HG02870 (cell line): ENCODE results near the gene LATS2.
"Not testable (repeated sequence)": the region's sequence is repeated elsewhere in the genome, so short reads cannot be mapped to it uniquely, and the experiment has no call there.

Experiments used
- ATAC-seq: cut with Tn5 transposase; IDR thresholded peaks from one replicate; pipeline ENCODE4 v1.9.1; 2021; ENCODE audit warnings: mild to moderate bottlenecking, moderate library complexity; ENCODE audit not compliant: unreplicated experiment

LATS2 gene

DNA sequence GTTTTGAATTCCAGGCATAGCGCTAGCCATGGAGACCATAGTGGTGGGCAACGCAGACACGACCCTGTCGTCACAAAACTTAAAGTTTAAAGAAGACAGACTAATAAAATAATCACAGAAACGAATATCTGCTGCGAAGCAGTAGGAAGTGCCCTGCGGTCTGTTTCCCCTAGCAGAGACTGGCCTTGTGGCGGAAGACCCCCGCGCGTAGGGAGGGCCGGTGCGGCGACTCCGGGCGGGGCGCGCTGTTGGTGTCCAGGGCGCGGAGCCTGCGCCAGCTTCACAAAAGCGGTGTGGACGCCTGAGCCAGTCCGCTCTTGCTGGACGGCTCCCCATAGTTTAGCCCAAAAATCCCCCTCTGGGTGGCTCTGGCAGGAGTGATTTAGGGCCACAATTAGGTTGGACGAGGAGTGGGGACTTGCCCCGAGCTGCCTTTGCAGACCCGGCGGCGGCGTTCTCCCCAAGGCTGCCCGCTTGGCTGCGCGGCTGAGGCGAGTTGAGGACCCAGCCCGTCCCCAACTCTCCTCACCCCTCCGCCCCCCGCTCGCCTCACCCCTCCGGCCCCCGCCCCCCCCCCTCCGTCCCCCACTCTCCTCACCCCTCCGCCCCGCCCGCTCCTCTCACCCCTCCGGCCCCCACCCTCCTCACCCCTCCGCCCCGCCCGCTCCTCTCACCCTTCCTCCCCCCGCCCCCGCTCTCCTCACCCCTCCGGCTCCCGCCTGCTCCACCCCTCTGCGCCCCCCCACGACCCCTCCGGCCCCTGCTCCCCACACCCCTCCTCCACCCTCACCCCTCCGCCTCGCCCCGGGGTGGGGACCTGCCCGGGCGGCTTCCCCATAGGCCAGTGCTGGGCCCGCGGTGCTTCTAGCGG lies 14.2 kb upstream of the LATS2 start:
- ATAC-seq: no peak

DNA sequence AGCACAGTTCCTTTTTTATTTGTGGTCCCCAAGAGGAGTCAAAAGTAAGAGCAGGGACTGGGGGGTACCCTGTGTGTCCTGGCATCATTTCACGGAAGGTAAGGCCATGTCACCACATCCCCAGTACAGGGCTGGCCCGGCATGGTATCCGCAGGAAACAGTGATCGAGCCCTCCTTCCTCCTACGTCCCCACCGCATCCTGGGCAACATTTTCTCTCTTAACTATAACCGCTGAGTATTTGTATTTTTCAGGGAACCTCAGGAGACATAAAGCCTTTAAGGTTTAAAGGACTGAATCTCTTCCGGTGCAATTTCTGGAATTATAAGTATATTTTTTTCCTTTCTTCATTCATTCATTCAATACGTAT lies 13.6 kb upstream of the LATS2 start:
- ATAC-seq: no peak

DNA sequence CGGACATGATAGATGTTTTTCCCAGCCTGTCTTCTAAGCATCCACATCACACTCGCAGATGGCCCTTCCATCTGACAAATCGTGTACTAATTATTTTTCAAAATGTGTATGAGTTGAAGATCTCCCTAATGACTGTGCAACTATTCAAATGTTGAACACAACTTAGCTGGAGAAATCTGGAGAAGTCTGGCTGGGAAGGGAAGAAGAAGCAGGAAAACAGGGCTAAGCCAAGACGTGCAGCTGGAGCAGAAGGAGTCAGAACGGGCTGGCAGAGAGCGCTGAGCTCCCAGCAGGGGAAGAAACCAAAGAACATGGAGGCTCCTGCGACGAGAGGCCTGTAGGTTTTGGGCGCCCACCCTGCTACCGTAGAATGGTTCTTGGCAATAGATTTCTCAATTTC lies 13.2 kb upstream of the LATS2 start:
- no peak for ATAC-seq

DNA sequence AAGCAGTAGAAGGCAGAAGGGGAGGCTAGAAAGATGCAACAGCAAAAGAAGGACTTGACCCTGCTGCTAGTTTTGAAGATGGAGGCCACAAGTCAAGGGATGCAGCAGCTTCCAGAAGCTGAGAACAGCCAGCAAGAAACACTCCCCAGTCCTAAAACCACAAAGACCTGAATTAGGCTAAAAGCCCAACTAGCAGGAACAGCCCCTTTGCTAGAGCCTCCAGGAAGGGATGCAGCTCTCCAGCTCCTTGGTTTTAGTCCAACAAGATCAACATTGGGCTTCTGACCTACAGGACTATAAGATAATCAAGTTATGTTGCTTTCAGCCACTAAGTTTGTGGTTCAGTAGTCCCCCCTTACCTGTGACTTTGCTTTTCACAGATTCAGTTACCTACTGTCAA lies 10.5 kb upstream of the LATS2 start:
- no peak for ATAC-seq

DNA sequence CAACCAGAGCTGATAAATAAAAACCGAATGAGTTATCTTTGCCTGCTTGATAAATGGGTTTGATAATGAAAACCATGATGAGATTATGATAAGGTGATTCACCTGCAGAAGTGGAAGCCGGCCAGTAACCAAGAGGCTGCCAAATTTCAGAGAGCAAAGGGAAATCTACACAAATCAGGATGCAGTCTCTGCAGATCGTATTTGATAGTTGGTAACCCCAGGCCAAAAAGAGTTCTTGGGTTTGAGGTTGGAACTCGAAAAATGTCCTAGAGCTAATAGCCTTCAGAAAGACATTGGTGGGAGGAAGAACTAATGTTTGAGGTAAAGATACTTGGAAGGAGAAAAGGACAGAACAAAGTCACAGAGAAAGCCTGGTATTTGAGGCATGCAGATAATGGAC lies 9.6 kb upstream of the LATS2 start:
- ATAC-seq: no peak

DNA sequence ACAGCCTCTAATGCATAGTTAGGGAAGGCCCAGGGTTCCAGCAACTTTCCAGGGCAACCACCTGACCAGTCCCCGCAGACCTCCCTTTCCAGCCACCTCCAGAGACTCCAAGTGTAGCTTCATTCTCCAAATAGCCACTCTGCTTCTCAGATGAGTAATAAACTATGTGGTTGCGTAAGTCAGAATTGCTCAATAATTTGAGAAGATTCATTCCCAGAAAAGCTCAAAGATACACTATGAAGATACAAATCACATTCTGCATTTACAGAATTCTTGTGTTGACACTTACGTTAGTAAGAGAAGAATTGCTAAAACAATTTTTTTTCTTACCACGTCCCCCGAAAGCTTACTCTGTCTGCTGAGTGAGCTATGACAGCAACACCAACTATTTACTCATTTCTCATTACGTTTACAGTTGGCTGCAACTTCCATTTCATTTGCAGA lies 8.2 kb upstream of the LATS2 start:
- no peak for ATAC-seq

DNA sequence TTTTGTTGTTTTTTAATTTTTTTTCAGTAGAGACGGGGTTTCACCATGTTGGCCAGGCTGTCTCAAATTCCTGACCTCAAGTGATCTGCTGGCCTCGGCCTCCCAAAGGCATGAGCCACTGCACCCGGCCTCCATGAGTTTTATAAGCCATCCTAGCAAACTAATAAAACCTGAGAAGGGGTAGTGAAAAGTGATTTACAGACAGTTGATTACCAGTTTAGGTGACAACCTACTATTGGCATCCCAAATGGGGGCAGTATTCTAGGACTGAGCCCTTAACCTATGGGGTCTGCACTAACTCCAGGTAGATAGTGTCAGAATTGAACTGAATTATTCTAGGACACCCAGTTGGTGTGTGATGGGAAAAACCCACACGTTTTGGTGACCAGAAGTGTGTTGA lies 6.5 kb upstream of the LATS2 start:
- ATAC-seq: no peak

DNA sequence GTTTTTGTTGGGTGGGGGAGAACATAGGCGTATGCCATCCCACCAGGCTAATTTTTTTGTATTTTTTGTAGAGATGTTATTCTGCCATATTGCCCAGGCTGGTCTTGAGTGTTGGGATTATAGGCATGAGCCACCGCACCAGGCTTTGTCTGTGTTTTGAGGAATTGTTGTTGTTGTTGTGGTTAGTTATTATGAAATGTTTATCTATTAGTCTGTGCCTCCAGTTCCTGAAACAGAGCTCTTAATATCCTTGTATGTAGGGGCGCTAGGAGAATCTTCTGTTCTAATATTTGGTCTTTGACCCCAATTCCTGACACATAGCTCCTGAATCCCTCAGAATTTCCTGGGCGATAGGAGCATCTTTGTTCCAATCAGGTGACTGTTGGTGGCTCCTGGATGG lies 5.6 kb upstream of the LATS2 start:
- no peak for ATAC-seq

DNA sequence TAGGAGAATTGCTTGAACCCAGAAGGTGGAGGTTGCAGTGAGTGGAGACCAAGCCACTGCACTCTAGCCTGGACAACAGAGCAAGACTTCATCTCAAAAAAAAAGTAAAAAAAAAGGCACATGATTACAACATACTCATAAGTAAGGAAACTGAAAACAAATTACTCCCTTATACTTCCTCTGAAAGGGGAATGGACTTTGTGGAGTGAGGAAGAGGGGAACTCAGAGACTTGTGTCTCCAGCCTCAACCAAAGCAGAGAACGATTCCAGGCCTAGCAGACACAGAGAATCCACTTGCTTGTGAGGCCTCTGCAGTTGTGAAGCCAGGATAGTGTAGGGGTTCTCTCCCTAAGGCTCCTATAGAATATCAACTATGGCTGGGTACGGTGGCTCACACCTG lies 4.3 kb upstream of the LATS2 start:
- no peak for ATAC-seq

DNA sequence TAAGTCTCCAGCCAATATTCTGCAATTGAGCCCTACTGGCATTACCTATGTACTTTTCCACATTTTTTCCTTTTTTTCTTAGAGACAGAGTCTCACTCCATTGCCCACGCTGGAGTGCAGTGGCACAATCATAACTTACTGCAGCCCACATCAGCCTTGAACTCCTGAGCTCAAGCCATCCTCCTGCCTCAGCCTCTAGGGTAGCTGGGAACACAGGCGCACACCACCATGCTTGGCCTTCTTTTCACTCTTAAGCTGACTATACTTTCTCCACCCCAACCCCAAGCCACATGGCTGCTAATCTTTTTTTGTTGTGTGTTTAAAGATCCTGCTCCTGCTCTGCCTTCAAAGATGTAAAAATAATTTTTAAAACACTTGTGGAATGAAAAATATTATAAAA lies 1.6 kb upstream of the LATS2 start:
- ATAC-seq: no peak

DNA sequence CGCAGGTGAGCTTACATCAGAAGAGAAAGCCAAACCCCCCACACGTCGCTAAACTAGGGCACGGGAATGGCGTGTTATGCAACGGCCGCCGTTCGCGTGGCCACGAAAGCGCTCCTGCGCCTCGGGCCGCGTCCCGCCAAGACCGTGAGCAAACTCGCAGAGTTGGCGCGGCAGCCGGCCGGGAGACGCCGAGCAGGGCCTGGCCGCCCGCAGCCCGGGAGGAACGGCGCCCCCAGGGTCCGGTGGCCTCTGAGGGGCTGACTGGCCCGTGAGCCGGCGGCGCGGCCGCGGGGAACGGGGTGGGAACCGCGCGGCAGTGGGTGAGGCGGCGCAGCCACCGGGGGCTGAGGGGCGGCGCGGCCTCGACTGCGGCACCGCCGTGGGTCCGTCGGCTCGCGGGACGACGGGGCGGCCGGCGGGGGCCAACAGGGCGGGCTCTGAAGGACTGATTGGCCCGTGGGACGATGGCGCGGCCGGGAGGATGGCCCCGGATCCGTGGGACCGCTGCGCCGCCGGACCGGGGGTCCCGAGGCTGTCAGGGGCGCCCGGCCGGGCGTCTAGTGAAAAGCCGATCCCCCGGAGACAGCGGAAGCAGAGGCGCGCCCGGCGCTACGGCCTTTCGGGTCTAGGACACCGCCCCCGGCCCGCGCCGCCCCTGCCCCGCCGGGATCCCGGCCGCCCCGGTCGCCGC lies 903 bp downstream of the LATS2 start:
- peak; percentile 16 for ATAC-seq

DNA sequence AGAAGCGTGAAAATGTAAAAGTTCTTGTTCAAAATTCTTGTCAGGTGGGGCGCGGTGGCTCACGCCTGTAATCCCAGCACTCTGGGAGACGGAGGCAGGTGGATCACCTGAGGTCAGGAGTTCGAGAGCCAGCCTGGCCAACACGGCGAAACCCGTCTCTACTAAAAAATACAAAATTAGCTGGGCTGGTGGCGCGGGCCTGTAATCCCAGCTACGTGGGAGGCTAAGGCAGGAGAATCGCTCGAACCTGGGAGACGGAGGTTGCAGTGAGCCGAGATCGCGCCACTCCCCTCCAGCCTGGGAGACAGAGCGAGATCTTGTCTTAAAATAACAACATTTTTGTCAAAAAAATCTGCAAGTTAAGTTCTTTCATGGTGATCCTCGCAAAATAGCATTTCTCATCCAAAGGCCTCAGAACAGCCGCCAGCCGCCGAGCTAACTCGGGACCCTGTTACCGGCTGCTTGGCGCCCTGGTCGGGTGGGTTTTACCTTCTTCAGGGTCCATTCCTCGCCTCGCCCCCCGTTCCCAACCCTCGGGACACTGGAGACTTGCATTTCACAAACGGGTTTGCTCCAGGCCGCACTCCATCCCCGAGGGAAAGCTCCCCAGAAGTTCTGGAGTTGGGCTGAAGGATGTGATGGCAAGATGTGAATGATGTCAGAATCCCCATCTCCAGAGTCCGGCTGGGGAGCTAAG lies 1.6 kb downstream of the LATS2 start:
- no peak for ATAC-seq

DNA sequence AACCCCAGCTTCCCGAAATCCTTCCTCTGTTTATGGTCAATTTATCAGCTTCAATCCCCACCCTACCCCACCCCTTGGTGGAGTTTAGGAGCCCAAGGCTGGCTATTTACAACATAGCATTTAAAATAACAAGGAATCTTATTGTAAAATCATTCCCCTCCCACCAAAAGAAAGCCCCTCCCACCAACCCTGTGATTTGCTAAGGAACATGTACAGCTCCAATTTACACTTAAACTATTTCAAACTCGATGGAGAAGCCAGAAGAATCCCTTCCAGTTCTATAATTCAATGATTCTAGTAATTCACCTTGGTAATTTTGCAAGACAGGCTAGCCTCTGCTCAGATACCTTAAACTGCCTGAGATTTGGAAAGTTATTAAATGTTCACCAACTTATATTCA lies 3.0 kb downstream of the LATS2 start:
- no peak for ATAC-seq

DNA sequence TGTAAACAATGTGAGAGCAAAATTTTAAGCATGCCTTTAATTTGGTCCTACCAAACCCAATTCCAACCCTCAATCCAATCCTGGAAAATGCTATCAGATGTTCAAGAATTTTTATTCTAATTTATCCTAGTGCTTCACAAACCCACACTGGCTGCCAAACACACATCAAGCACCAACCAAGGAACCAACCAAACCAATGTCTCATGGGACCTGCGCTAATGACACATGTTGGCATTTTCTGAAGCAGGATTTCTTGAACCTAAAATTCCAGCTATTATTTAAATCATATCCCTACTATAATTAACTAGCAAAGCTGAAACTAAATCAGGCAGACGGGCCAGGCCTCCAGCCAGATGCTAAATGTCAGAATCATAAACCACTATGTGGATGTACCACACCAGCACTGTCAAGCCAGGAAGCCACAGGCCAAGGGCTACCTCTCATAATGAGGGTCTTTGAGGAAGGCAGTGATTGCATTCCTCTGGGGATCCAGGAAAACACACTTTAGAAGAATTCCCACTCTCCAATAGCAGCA lies 5.8 kb downstream of the LATS2 start:
- no peak for ATAC-seq

DNA sequence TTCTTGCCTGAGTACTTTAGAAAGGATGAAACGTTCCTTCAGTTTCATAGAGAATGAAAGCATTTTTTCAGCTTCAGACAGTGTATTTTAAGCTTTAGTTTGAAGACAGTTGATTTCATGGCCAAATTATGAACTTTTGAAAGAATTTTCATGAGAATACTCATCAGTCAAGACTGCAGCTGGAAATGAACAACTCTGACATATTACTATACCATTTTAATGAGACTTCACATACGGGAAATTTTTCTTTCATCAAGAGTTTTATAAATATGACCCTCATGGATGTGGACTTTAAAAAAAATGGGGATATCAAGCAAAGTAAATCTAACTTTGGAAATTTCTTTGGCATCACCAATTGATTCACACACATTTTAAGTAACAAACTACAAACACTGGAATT lies 6.4 kb downstream of the LATS2 start:
- ATAC-seq: no peak

DNA sequence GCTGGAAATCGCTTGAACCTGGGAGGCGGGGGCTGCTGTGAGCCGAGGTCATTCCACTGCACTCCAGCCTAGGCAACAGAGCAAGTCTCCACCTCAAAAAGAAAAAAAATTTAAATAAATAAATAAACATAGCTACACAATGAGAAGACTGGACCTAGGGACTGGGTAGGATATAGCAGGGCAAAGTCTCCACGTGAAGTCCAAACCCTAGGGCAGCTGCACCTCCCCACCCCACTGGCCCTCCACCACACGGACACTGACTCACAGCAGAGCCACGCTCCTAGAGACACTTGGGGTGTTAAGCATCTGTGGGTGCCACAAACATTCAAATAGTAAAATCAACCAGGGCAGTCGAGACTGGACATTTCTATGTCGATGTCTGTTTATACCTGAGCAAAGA lies 7.1 kb downstream of the LATS2 start:
- ATAC-seq: no peak

DNA sequence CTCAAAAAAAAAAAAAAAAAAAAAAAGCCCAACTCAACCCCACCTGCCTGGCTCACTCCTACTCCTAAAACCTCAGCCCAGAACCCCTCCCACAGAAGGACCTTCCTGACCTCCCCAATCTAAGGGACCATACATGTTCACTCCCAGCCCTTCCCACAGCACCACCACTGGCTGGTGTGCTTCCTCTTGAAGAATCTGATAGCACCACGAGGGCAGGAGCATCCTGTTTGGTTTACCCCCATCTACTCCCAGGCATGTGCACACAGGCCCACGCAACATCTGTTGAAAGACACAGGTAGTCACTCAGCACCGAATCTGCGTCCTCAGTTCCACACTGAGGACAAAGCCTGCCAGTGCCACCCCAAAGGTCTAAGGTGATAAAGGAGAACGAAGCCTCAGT lies 8.2 kb downstream of the LATS2 start:
- no peak for ATAC-seq

DNA sequence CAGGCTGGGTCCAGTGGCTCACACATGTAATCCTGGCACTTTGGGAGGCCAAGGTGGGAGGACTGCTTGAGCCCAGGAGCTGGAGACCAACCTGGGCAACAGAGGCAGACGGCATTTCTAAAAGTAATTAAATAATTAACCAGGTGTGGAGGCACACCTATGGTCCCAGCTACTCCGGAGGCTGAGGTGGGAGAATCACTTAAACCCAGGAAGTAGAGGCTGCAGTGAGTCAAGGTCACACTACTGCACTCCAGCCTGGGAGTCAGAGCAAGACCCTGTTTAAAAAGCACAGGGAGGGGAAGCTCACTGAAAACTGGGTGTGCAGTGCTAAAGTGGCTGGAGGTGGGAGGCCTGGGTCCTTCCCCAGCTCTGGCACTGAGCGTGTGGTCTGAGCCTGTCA lies 9.7 kb downstream of the LATS2 start:
- ATAC-seq: no peak

DNA sequence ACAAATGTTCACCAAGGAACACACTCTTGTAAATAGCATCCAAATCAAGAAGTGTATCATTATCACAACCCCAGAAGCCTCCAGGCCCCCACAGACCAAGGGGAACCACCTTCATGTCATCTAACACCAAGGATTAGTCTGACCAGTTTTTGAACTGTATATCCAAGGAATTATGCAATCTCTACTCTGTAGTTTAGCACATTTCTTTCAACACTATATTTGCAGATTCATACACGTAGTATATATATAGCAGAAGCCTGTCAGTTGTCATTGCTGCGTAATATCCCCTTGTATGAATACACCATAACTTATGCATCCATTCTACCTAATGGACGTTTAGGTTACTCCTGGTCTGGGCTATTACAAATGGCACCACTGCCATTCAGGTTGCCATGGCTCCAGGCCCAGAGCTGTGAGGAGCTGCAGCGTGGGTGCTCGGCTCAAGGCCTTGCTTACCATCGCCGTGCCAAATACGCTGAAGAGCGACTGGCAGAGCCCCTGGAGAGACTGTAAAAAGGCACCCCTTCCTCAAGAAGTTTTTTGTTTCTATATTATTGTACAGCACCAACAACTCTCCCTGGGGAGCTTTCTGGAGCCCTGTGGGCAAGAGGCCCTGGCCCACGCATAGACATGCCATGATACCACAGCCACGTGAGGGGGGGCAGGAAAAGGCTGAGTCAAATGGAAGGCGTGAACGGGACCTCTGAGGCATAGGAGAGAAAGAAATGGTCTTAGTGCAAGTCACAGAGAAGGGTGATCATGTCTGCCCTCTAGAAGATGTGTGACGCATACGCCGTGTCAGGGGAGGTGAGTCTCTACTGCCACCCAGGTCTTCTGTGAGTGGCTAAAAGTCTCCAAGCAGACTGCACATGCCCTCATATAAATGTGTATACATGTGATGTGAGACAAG lies 10.8 kb downstream of the LATS2 start:
- no peak for ATAC-seq

DNA sequence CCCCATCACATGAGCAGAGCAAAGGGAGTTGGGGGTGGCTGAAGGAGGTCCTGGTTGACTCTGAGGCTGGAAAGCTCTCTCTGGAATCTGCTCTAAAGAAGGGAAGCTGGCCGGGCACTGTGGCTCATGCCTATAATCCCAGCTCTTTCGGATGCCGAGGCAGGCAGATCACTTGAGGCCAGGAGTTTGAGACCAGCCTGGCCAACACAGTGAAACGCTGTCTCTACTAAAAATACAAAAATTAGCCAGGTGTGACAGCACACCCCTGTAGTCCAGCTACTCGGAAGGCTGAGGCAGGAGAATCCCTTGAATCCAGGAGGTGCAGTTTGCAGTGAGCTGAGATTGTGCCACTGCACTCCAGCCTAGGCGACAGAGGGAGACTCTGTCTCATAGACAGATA lies 11.7 kb downstream of the LATS2 start:
- not testable (repeated sequence) for ATAC-seq
